GM21723 (cell line): ENCODE results near the gene UBE2D3.

Experiments used
- ATAC-seq: cut with Tn5 transposase; IDR thresholded peaks from one replicate; pipeline ENCODE4 v1.9.1; 2021; ENCODE audit warnings: mild to moderate bottlenecking, moderate library complexity; ENCODE audit not compliant: unreplicated experiment

Gene UBE2D3

DNA sequence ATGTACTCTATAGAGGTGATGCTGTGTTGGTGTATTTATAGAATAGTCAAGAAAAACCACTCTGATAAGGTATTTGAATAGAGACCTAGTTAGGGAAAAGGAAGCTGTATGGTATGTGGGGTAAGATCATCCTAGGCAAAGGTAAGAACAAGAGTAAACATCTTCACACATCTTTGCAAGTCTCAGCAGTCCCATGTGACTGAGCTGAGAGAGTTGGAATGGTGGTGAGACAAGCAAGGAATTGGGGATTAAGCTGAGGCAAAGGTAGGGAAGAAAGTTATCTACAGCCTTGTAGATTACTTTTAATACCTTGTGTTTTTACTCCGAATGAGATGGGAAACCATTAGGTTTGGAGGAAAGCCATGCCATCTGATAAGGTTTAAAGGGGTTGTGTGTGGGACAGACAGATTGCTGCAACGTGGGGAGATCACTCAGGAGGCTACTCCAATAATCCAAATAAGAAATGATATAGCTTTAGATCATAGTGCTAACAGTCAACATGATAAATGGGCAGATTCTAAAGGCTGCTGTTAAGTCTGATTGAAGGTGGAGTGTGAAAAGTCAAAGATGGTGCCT lies 34.9 kb downstream of the UBE2D3 start:
- ATAC-seq: no peak

DNA sequence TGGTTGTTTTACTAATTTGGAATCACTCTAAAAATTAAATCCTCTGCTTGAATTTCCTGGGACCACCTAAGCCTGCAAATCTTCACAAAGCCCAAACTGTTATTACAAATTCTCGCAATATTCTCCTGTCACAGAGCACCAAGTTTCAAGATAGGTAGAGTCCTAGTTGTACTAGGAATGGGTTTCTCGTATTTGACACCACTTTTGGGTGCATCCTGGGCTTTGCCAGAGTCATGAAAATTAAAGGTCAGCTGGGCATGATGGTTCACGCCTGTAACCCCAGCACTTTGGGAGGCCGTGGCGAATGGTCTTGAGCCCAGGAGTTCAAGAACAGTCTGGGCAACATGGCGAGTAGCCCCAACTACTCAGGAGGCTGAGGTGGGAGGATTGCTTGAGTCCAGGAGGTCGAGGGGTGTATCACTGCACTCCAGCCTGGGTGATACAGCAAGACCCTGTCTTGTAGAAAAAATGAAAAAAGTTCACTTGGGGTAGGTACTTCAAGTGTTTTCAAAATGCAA lies 36.0 kb downstream of the UBE2D3 start:
- ATAC-seq: no peak

- no peak for ATAC-seq
Observed at GRCh38 chr4:102789317-102789717, 38.0 kb downstream of the UBE2D3 start.

GRCh38 chr4:102787944-102788343 lies 39.4 kb downstream of the UBE2D3 start:
- no peak for ATAC-seq

- no peak for ATAC-seq
Observed at GRCh38 chr4:102787096-102787881, 40.1 kb downstream of the UBE2D3 start.

GRCh38 chr4:102786279-102786678 lies 41.1 kb downstream of the UBE2D3 start:
- ATAC-seq: no peak

GRCh38 chr4:102783006-102783405 lies 44.3 kb downstream of the UBE2D3 start:
- ATAC-seq: no peak

DNA sequence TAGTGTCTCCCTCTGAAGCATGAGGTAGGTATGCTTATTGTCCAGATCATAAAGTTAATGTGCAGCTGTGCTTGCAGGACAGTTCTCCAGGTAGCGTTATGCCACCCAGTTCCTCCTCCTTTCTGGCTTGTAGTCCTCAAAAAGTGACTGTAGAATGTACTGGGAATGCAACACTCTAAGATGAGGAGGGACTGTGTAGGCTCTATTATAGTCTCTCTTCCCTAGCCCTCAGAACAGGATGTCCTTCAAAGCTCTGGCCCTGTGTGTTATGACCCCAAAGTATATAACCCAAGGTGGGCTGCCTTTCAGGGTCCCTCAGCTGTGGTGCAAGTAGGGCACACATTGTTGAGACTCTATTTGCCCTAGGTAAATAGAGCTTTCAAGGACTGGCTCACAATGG lies 45.8 kb downstream of the UBE2D3 start:
- ATAC-seq: no peak

- no peak for ATAC-seq
Observed at GRCh38 chr4:102780476-102781144, 46.7 kb downstream of the UBE2D3 start.

GRCh38 chr4:102779204-102779603 lies 48.1 kb downstream of the UBE2D3 start:
- ATAC-seq: no peak

- ATAC-seq: no peak
Observed at GRCh38 chr4:102778720-102779119, 48.6 kb downstream of the UBE2D3 start.

GRCh38 chr4:102775805-102776204 lies 51.5 kb downstream of the UBE2D3 start:
- no peak for ATAC-seq

DNA sequence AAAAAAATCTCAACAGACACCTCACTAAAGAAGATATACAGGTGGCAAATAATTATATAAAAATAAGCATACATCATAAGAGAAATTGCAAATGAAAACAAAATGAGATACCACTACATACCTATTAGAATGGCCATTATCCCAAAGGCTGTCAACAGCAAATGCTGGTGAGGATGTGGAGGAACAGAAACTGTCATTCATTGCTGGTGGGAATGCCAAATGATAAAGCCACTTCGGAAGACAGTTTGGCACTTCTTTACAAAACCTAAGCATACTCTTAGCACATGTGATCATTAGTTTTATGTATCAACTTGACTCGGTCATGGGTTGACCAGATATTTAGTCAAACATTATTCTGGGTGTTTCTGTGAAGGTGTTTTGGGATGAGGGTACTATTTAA lies 53.1 kb downstream of the UBE2D3 start:
- no peak for ATAC-seq

GRCh38 chr4:102772738-102773340 lies 54.5 kb downstream of the UBE2D3 start:
- ATAC-seq: no peak

DNA sequence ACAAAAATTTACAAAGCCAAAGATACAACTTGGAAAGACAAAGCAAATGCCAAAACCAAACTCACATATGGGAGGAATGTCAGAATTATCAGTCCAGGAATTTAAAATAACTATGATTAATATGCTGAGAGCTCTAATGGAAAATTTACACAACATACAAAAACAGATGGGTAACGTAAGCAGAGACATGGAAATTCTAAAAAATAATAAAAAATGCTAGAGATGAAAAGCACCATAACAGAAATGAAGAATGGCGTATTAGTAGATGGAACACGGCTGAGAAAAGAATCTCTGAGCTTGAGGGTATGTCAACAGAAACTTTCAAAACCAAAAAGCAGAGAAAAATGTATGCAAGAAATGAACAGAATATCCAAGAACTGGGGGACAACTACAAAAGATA lies 62.5 kb downstream of the UBE2D3 start:
- no peak for ATAC-seq

GRCh38 chr4:102761906-102762305 lies 65.4 kb downstream of the UBE2D3 start:
- no peak for ATAC-seq

- ATAC-seq: no peak
Observed at GRCh38 chr4:102761296-102761701, 66.1 kb downstream of the UBE2D3 start.

GRCh38 chr4:102760645-102761295 lies 66.6 kb downstream of the UBE2D3 start, which contains the start of gene MANBA:
Gene MANBA (minus strand): TSS chr4:102760968. CDS start chr4:102760894, 74 bp downstream.
- ATAC-seq: peak; percentile 96

GRCh38 chr4:102759831-102760644 lies 67.3 kb downstream of the UBE2D3 start:
- peak; percentile 57 for ATAC-seq
